Naive thymus-derived CD4-positive, alpha-beta T cell (primary cell): Measurements from ENCODE around the gene RBCK1. TPM values are rescaled to one million over a fixed set of nuclear protein-coding genes. Genes with fewer than 3 reads are reported as not detected.

Experiments
- ATAC-seq: fragments of 150-1000 bp; cut with Tn5 transposase; 2 replicates; pipeline ENCODE4 v1.10.0; 2021; ENCODE audit warnings: mild to moderate bottlenecking, moderate library complexity
- CTCF ChIA-PET: fragments of 350-600 bp; sonication (Branson Sonifier 250); formaldehyde crosslinking; loops from one replicate; lab custom pipeline; 2021; ENCODE audit warnings: antibody characterized with exemption; lab: Charles Lee
- POLR2A ChIA-PET: fragments of 350-600 bp; sonication (Branson Sonifier 250); formaldehyde crosslinking; loops from one replicate; lab custom pipeline; 2021; ENCODE audit warnings: antibody characterized with exemption, inconsistent platforms; lab: Charles Lee
- DNase-seq, 9 donors: peaks; one replicate each; pipeline versions ENCODE4 v3.0.0 to v3.0.0-alpha.2; 2020 to 2022; ENCODE audit warnings: mixed read lengths in 1 of 9
- H3K27ac ChIP-seq: one replicate; pipeline ENCODE4 v1.7.0; 2013; ENCODE audit warnings: mild to moderate bottlenecking, low read depth, low read length, moderate library complexity
- H3K27me3 ChIP-seq, 2 donors: one replicate each; pipeline ENCODE4 v1.7.0; 2013; ENCODE audit warnings: low read length in 2 of 2, mild to moderate bottlenecking in 2 of 2, moderate library complexity in 2 of 2; ENCODE audit not compliant: control insufficient read depth in 2 of 2, insufficient read depth in 2 of 2
- H3K36me3 ChIP-seq, 3 experiments: 1 replicate in 2 of 3; 2 replicates in 1 of 3; pipeline ENCODE4 v1.7.0; 2013; ENCODE audit warnings: low read length in 3 of 3, mild to moderate bottlenecking in 3 of 3, moderate library complexity in 1 of 3; ENCODE audit not compliant: insufficient read depth in 3 of 3, control insufficient read depth in 2 of 3
- H3K4me1 ChIP-seq, 2 donors: one replicate each; pipeline ENCODE4 v1.7.0; 2013; ENCODE audit warnings: low read length in 2 of 2, mild to moderate bottlenecking in 2 of 2, moderate library complexity in 1 of 2; ENCODE audit not compliant: control insufficient read depth in 2 of 2, insufficient read depth in 2 of 2
- H3K4me3 ChIP-seq: 2 replicates; pipeline ENCODE4 v1.7.0; 2013; ENCODE audit warnings: mild to moderate bottlenecking, low read length
- H3K9me3 ChIP-seq, 3 experiments: 1 replicate in 2 of 3; 2 replicates in 1 of 3; pipeline ENCODE4 v1.7.0; 2013; ENCODE audit warnings: low read length in 3 of 3; ENCODE audit not compliant: control insufficient read depth in 2 of 3
- H3K27ac Mint-ChIP-seq, 9 donors: one replicate each; pipeline ENCODE4 v1.8.0; 2020 to 2022; ENCODE audit warnings: mixed read lengths in 9 of 9, mild to moderate bottlenecking in 8 of 9, moderate library complexity in 5 of 9, inconsistent platforms in 2 of 9
- H3K27me3 Mint-ChIP-seq, 5 donors: one replicate each; pipeline ENCODE4 v1.8.0; 2021 to 2022; ENCODE audit warnings: mixed read lengths in 5 of 5, mild to moderate bottlenecking in 1 of 5
- H3K36me3 Mint-ChIP-seq, 5 donors: one replicate each; pipeline ENCODE4 v1.8.0; 2020 to 2022; ENCODE audit warnings: mixed read lengths in 5 of 5, mild to moderate bottlenecking in 3 of 5, inconsistent platforms in 1 of 5
- H3K4me1 Mint-ChIP-seq, 7 donors: one replicate each; pipeline ENCODE4 v1.8.0; 2020 to 2022; ENCODE audit warnings: mixed read lengths in 7 of 7, mild to moderate bottlenecking in 3 of 7, inconsistent platforms in 1 of 7
- H3K4me3 Mint-ChIP-seq, 10 donors: one replicate each; pipeline ENCODE4 v1.8.0; 2020 to 2022; ENCODE audit warnings: mild to moderate bottlenecking in 10 of 10, mixed read lengths in 10 of 10, moderate library complexity in 6 of 10, inconsistent platforms in 2 of 10
- H3K9me3 Mint-ChIP-seq, 11 donors: one replicate each; pipeline ENCODE4 v1.8.0; 2020 to 2022; ENCODE audit warnings: mixed read lengths in 11 of 11, mild to moderate bottlenecking in 4 of 11, inconsistent platforms in 1 of 11, moderate library complexity in 1 of 11
- intact Hi-C, 2 donors: fragments of 100-400 bp; cut with micrococcal nuclease; formaldehyde crosslinking; loops; one replicate each; pipeline ENCODE4 v1.15.1; 2023
- polyA plus RNA-seq, 2 donors: library from polyadenylated mRNA; unstranded; fragments of 300-500 nt; fragmentation: Illumina TruSeq; gene quantifications; one replicate each; pipeline ENCODE4 v1.2.3, GENCODE V29; 2021
- total RNA-seq, 6 experiments: library from RNA in 5 of 6; stranded (reverse) in 5 of 6; gene quantifications; 1 replicate in 5 of 6; 2 replicates in 1 of 6; pipeline ENCODE4 v1.2.3 and lab custom pipeline; 2021 to 2026

RBCK1 gene
- total and polyA plus RNA-seq, 7 experiments from 2014 or later, result 70.3 to 153 (median 96.9) TPM

DNA sequence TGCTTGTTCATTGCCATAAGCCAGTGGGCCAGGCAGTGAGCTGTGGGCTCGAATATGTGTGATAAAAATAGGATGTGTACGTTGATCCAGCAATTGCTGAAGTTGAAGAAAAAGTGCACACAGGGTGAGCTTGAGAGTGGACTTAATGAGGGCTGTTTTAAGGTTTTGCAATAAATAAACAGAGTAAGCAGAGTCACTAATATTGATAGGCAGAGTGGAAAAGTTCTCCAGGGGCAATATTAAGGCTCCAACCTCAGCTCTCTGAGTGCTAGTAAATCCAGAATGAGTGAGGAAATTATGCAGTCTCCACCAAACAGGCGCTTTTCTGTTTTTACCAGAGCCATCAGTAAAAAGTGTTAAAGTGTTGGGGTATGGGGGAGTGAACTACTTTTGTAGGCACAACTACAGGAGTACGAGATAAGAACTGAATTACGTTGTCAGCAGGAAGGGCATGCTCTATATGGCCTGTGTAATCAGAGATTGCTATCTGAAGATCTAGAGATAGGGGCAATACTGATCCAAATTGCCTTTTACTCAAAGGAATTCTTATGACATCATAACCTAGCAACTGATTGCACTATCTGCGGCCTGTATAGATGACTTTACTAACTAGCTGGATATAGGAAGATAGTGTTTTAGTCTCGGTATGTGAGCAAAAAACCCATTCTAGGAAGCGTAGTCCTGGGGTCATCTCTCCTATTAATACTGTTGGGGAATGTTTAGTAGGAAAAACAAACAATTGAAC is 61.8 kb downstream of the RBCK1 start:
- H3K9me3 Mint-ChIP-seq, result peaks cover 0 to 37% (median 3%) of the 10 kb centered on the region in 11 donors
- peaks cover 0 to 4% (median 2%) of the 10 kb centered on the region in 7 donors for H3K4me1 Mint-ChIP-seq
- Histone ChIP-seq H3K4me3 (no peak overlapping the region), H3K27me3 (no peaks in the 10 kb centered on the region), H3K36me3 (peaks cover 0 to 3% (median 0%) of the 10 kb centered on the region in 3 experiments), H3K27ac (no peak overlapping the region), H3K4me1 (no peaks in the 10 kb centered on the region), H3K9me3 (no peaks in the 10 kb centered on the region)
- DNase-seq, result no peak
- peaks cover 0 to 14% (median 8%) of the 10 kb centered on the region in 5 donors for H3K27me3 Mint-ChIP-seq
- no peak overlapping the region for H3K4me3 Mint-ChIP-seq
- no peak for ATAC-seq
- ChIA-PET POLR2A (no interaction called here), CTCF (no interaction called here)
- intact Hi-C loops, result no loop called here
- no peak overlapping the region for H3K27ac Mint-ChIP-seq
- H3K36me3 Mint-ChIP-seq, result peaks cover 0 to 26% (median 4%) of the 10 kb centered on the region in 5 donors

GRCh38 chr20:472137-472846 is 64.2 kb downstream of the RBCK1 start:
- peaks cover 0 to 3% (median 0%) of the 10 kb centered on the region in 3 experiments for H3K36me3 ChIP-seq
- Mint-ChIP-seq H3K36me3 (peaks cover 0 to 26% (median 3%) of the 10 kb centered on the region in 5 donors), H3K27ac (peak overlapping the region in 1 of 9 donors; percentile 56), H3K27me3 (peaks cover 0 to 13% (median 8%) of the 10 kb centered on the region in 5 donors), H3K4me3 (no peak overlapping the region), H3K9me3 (peaks cover 0 to 34% (median 2%) of the 10 kb centered on the region in 11 donors), H3K4me1 (peaks cover 0 to 4% (median 3%) of the 10 kb centered on the region in 7 donors)
- no peaks in the 10 kb centered on the region for H3K4me1 ChIP-seq
- DNase-seq (no peak), ATAC-seq (no peak)
- H3K27ac ChIP-seq, result no peak overlapping the region
- intact Hi-C loops, result no loop called here
- H3K4me3 ChIP-seq, result no peak overlapping the region
- ChIA-PET POLR2A (no interaction called here), CTCF (interaction anchor here (0.6 kb wide), 1 partner anchor 188 kb away, joined by 3 read pairs; no protein-coding TSS in a partner anchor)
- H3K9me3 ChIP-seq, result no peaks in the 10 kb centered on the region
- H3K27me3 ChIP-seq, result no peaks in the 10 kb centered on the region

DNA sequence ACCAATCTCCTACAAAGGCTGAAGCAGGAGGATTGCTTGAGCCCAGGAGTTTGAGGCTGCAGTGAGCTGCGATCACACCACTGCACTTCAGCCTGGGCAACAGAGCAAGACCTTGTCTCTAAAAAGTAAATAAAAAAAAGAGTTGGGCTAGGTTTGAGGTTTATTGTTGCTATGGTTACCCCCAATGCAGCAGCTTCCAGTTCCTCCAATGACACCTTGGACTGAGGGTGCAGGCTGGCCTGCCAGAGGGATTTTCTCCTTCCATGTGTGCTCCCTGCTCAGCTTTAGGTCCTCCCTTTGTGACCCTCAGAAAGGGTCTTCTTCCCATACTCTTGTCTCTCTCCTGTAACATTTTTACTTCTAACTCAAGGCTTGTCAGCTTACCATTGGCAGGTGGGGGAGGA is 64.8 kb downstream of the RBCK1 start:
- H3K9me3 ChIP-seq, result no peaks in the 10 kb centered on the region
- no peak for ATAC-seq
- intact Hi-C loops, result no loop called here

GRCh38 chr20:474581-474980 is 66.5 kb downstream of the RBCK1 start:
- Histone ChIP-seq H3K4me1 (no peaks in the 10 kb centered on the region), H3K4me3 (no peak overlapping the region), H3K27ac (no peak overlapping the region), H3K36me3 (peaks cover 0 to 3% (median 0%) of the 10 kb centered on the region in 3 experiments), H3K27me3 (no peaks in the 10 kb centered on the region), H3K9me3 (no peaks in the 10 kb centered on the region)
- ATAC-seq (no peak), DNase-seq (no peak)
- Mint-ChIP-seq H3K36me3 (peaks cover 0 to 20% (median 0%) of the 10 kb centered on the region in 5 donors), H3K9me3 (peaks cover 0 to 17% (median 0%) of the 10 kb centered on the region in 11 donors), H3K4me1 (peaks cover 3 to 12% (median 9%) of the 10 kb centered on the region in 7 donors), H3K4me3 (no peak overlapping the region), H3K27ac (peak overlapping the region in 1 of 9 donors; percentile 30), H3K27me3 (peaks cover 0 to 6% (median 3%) of the 10 kb centered on the region in 5 donors)
- POLR2A ChIA-PET, result interaction anchor here (0.8 kb wide), 1 partner anchor 12 kb away, joined by 4 read pairs; no protein-coding TSS in a partner anchor
- intact Hi-C loops, result no loop called here
- CTCF ChIA-PET, result no interaction called here

More for the DNA sequence above, 64.8 kb downstream of the RBCK1 start:
- ChIA-PET POLR2A (no interaction called here), CTCF (interaction anchor here (0.6 kb wide), 1 partner anchor 189 kb away, joined by 3 read pairs; no protein-coding TSS in a partner anchor)
- H3K36me3 Mint-ChIP-seq, result peaks cover 0 to 24% (median 0%) of the 10 kb centered on the region in 5 donors
- no peak overlapping the region for H3K4me3 Mint-ChIP-seq
- Histone ChIP-seq H3K27ac (no peak overlapping the region), H3K4me3 (no peak overlapping the region), H3K27me3 (no peaks in the 10 kb centered on the region), H3K4me1 (no peaks in the 10 kb centered on the region), H3K36me3 (peaks cover 0 to 3% (median 0%) of the 10 kb centered on the region in 3 experiments)
- DNase-seq, result no peak
- peaks cover 0 to 29% (median 0%) of the 10 kb centered on the region in 11 donors for H3K9me3 Mint-ChIP-seq
- H3K4me1 Mint-ChIP-seq, result peaks cover 0 to 4% (median 3%) of the 10 kb centered on the region in 7 donors
- peaks cover 0 to 10% (median 8%) of the 10 kb centered on the region in 5 donors for H3K27me3 Mint-ChIP-seq
- no peak overlapping the region for H3K27ac Mint-ChIP-seq

- DNase-seq, result no peak
- Mint-ChIP-seq H3K36me3 (peaks cover 0 to 16% (median 0%) of the 10 kb centered on the region in 5 donors), H3K9me3 (peaks cover 0 to 7% (median 0%) of the 10 kb centered on the region in 11 donors), H3K4me1 (peaks cover 3 to 15% (median 11%) of the 10 kb centered on the region in 7 donors), H3K4me3 (no peak overlapping the region), H3K27ac (peak overlapping the region in 1 of 9 donors; percentile 51), H3K27me3 (no peaks in the 10 kb centered on the region)
- intact Hi-C loops, result no loop called here
- ChIA-PET POLR2A (no interaction called here), CTCF (interaction anchor here (0.9 to 7.3 kb wide), 3 partner anchors 105 to 121 kb away, joined by 3 to 74 read pairs (median 3); no protein-coding TSS in a partner anchor)
- no peak overlapping the region for H3K4me3 ChIP-seq
- peaks cover 0 to 4% (median 3%) of the 10 kb centered on the region in 3 experiments for H3K36me3 ChIP-seq
- no peaks in the 10 kb centered on the region for H3K9me3 ChIP-seq
- no peaks in the 10 kb centered on the region for H3K4me1 ChIP-seq
- no peak for ATAC-seq
- H3K27ac ChIP-seq, result no peak overlapping the region
- H3K27me3 ChIP-seq, result no peaks in the 10 kb centered on the region
Measured at GRCh38 chr20:475463-476357, 67.6 kb downstream of the RBCK1 start.
